RCC 7860 (cell line): ENCODE data around the gene NBL1.

ENCODE experiments used
- DNase-seq: peaks from one replicate; pipeline ENCODE4 v3.0.0-alpha.2; 2015; ENCODE audit warnings: low spot score
- FAIRE-seq: peaks from 2 replicates; lab custom pipeline; 2012; peaks lifted over from hg19 to GRCh38; lab: Jason Lieb, UNC

Gene NBL1

GRCh38 chr1:19664453-19665185 lies 20.5 kb downstream of the NBL1 start, which contains the start of gene HTR6:
Gene HTR6, plus strand, starts transcription at chr1:19664875. Its CDS starts 879 bp downstream, at chr1:19665754.
- no peak for DNase-seq
- FAIRE-seq, result no peak

DNA sequence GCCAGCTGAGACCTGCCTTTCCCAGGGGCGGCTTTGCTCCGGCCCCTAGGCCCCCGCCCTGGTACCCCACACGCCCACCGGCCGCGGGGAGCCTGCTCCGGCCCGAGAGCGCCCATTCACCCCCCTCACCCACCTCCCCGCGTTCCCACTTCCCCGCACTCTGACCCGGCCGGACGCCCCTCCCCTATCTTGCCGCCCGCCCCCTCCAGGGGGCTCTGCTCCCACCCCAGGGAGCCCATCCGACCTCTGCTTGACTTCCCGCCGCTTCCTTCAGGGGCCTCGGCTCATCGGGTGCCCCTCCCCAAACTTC lies 21.0 kb downstream of the NBL1 start:
- FAIRE-seq (no peak), DNase-seq (no peak)

GRCh38 chr1:19665496-19666465 lies 21.7 kb downstream of the NBL1 start:
- FAIRE-seq, result no peak
- DNase-seq, result no peak

GRCh38 chr1:19668888-19669287 lies 24.8 kb downstream of the NBL1 start:
- FAIRE-seq (no peak), DNase-seq (no peak)

GRCh38 chr1:19670787-19671186 lies 26.7 kb downstream of the NBL1 start:
- DNase-seq, result no peak
- no peak for FAIRE-seq

DNA sequence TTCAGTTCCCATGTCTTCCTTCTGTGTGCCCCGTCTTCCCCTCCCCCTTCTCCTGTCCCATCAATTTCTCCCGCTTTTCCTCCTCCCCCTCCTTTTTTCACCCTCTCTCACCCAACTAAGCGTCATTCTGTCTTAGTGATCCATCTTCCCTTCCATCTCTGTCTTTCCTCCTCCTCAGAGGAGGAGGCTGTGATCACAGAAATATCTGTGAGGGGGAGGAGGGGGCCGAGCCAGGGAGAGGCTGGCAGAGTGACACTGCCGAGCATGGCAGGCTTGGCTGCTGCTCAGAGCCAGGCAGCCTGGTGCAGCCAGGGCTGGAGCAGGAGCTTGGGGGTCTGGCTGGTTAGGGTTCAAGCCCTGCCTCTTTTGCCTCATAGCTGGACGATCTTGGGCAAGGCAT lies 28.1 kb downstream of the NBL1 start:
- FAIRE-seq (no peak), DNase-seq (no peak)

GRCh38 chr1:19675797-19676196 lies 31.7 kb downstream of the NBL1 start:
- DNase-seq, result no peak
- FAIRE-seq, result no peak

GRCh38 chr1:19676438-19676922 lies 32.4 kb downstream of the NBL1 start:
- no peak for FAIRE-seq
- DNase-seq, result no peak

DNA sequence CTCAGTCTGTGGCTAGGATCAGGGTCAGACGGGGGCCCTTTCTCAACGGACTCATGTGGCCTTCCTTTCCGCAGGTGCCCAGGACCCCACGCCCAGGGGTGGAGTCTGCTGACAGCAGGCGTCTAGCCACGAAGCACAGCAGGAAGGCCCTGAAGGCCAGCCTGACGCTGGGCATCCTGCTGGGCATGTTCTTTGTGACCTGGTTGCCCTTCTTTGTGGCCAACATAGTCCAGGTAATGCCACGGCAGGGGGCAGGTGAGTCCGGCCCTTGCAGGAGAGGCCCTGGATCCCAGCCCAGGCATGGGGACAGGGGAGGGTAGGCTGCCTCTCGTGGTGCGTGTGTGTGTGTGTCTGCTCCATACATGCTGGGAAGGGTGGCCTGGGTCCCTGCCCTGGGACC lies 34.4 kb downstream of the NBL1 start:
- no peak for DNase-seq
- FAIRE-seq, result no peak

- DNase-seq (no peak), FAIRE-seq (no peak)
Measured at GRCh38 chr1:19678931-19679453, 34.9 kb downstream of the NBL1 start.

DNA sequence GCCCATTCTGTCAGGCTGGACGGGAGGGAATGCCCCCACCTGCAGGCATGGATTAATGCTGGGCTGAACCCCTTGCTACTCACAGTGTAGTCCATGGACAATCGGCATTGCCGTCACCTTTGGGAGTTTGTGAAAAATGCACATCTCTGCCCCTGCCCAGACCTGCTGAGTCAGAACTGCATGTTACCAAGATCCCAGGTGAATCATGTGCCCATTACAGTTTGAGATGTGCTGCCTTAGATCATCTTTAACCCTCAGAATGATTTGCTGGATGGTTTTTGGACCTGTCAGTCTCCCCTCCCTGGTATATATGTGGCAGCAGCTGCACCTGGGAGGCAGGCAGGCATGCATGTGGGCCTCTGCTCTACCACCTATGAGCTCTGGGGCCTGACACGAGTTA lies 35.6 kb downstream of the NBL1 start:
- DNase-seq (no peak), FAIRE-seq (no peak)

DNA sequence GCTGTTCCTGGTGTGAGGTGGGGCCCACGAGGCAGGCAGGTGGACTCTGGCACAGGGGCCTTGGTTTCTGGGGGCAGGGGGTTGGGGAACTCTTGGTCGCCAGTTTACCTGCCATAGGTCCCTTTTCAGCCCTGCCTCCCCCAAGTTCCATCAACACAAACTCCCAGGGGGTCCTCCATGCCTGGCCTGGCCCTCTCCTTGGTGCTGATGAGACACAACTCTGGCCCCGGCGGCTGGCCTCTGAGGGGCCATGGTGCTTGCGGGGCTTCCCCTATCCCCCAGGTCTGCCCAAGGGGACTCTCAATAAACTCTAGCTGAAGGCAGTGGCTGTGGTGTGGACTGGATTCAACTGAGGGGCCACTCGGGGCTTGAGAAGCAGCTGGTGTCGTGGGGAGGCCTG lies 36.5 kb downstream of the NBL1 start:
- DNase-seq, result no peak
- no peak for FAIRE-seq

DNA sequence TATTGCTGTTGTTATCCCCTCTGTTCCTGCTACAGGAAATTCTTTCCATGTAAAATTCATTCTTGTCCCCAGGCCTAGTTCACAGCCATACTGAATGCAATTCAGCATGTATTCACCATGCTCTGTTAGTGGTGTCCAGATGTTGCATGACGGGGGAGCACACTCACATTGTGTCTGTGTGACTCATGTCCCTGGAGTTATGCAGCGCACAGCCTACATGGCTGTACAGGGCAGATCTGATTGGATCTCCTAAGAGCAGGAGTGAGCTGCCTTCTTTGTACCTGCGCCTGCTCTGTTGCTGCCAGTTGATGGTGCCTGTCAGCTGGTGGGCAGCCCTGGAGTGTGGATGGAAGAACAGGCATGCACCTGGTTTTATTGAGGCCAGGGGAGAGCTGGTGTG lies 38.1 kb downstream of the NBL1 start:
- no peak for DNase-seq
- no peak for FAIRE-seq

DNA sequence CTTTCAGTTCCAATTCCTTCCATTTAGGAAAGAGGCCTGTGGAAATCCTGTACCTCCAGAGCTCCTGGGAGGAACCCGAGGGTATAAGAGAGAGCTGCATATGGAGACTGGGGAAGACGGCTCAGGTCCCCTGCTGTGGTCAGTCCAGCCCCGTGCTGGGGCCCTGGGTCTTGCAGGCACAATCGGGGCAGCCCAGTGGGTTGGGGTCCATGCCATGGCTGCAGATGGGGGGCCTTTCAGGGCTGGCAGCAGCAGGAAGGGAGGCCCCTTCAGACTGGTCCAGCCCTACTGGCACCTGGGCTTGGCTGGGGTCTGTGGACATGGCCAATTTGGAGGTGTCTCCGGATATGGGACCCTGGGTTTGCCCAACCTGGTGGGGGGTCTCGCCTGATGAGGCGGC lies 38.8 kb downstream of the NBL1 start:
- FAIRE-seq (no peak), DNase-seq (no peak)

- FAIRE-seq, result no peak
- no peak for DNase-seq
Measured at GRCh38 chr1:19683351-19683750, 39.2 kb downstream of the NBL1 start.

GRCh38 chr1:19684677-19685076 lies 40.6 kb downstream of the NBL1 start:
- DNase-seq (no peak), FAIRE-seq (no peak)

- FAIRE-seq, result no peak
- DNase-seq, result no peak
Measured at GRCh38 chr1:19685994-19686393, 41.9 kb downstream of the NBL1 start.

DNA sequence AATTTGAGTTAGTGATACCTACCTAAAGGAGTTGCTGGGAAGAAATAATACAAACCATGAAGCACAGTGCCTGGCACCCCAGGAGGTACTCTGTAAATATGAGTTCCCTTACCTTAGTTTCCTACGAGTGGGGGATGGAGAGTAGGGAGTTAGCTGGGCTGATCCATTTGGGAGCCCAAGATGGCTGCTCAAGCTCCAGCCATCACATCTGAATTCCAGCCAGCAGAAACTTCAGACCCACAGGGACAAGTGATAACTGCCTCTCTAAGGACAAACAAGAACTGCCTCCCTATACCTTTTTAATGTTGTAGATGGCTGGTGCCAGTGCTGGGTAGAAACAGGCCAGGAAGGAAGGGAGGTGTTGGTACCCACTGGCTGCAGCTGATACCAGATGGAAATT lies 43.3 kb downstream of the NBL1 start:
- FAIRE-seq (no peak), DNase-seq (no peak)

DNA sequence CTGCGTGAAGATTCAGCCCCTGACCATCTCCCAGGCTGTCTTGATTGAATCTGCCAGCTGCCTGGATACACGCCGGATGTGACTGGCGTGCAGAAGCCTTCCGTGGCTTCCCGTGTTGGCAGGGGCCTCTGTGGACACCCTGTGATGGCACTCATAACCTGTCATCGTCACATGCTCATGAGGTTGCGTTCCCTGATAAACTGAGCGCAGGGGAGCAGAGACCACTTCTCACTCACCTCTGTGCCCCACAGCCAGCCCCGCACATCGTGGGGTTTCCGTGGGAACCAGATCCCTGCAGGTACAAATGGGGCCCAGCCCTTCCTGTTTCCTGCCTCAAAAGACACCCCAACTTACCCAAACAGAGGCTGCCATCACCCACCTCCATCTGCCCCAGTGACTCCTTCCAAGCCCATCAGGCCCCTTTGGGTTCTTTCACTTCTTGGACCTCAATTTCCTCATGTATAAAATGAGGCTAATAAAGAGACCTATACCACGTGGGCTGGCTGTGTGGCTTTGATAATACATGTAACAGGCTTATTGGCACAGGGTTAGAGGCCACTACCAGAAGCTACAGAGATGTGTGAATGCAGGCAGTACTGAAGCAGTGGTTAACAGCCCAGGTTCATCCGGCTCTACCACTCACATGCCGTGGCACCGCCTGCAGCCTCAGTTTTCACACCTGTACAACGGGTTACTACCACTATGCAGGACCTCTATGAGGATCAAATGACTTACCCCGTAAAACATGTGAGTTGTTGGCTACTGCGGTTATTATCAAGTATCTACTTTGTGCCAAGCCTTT lies 44.1 kb downstream of the NBL1 start:
- no peak for DNase-seq
- FAIRE-seq, result no peak

DNA sequence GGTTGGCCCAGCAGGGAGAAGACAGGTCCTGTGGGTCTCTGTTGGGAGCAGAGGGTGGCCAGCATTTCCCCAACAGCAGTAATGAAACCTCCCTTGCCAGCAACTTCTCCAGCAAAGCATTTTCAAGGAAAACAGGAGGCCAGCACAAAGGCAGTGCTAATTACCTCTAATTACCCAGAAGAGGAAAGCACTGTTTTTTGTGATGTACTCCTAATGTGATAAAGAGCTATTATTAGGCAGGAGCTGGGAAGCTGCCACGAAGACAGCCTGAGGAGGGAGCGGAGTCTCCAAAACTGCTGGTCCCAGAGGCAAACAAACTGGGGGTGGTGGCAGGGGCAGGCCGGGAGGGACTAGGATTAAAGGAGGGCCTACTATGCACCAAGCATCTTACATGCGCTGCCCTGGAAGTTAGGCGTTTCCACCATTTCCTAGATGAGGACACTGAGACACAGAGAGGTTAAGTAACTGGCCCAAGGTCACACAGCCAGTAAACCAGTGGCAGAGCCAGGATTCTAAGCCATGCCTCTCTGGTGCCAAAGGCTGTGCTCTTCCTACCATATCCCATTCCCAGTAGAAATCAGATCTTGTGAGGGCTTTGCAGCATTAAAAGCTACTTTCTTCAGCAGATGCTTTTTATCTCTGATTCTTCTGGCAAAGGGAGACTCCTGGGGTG lies 45.1 kb downstream of the NBL1 start:
- DNase-seq (no peak), FAIRE-seq (no peak)
